GM19328 (cell line): ENCODE data around the gene WDPCP.
"Not testable (repeated sequence)": the region's sequence is repeated elsewhere in the genome, so short reads cannot be mapped to it uniquely, and the experiment has no call there.

Experiments
- ATAC-seq: cut with Tn5 transposase; IDR thresholded peaks from one replicate; pipeline ENCODE4 v1.9.1; 2021; ENCODE audit warnings: mild to moderate bottlenecking, moderate library complexity; ENCODE audit not compliant: unreplicated experiment

WDPCP gene

DNA sequence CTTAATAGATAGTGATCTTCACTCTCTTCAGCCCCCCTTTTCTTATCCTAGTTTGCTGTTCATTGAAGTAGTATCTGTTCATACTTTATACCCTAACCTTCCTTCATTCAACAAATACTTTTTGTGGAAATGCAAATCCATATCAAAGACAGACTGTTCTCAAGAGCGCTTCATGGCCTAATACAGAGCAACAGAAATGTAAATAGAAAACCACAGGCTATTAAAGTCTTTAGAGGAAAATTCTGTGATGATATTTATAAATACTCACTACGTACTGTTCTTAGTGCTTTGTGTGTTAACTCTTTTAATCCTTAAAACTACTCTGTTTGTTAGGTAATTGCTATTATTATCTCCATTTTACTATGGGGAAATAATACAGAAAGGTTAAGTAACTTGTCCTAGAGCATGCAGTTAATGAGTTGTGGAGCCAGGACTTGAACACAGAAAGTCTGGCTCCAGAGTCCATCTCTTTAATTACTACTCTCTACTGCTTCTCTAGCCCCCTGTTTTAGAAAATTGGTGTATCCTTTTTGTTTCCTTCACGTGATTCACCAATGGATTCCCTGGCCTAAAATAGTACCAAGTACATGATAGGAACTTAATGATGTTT lies 3.4 kb upstream of the WDPCP start:
- no peak for ATAC-seq

- no peak for ATAC-seq
Measured at GRCh38 chr2:63590626-63591408, 2.5 kb upstream of the WDPCP start.

GRCh38 chr2:63589148-63589958 lies 1.1 kb upstream of the WDPCP start:
- peak; percentile 5 for ATAC-seq

- ATAC-seq = no peak
Measured at GRCh38 chr2:63587814-63588384, 378 bp downstream of the WDPCP start.

GRCh38 chr2:63582873-63583272 lies 5.4 kb downstream of the WDPCP start:
- ATAC-seq = no peak

DNA sequence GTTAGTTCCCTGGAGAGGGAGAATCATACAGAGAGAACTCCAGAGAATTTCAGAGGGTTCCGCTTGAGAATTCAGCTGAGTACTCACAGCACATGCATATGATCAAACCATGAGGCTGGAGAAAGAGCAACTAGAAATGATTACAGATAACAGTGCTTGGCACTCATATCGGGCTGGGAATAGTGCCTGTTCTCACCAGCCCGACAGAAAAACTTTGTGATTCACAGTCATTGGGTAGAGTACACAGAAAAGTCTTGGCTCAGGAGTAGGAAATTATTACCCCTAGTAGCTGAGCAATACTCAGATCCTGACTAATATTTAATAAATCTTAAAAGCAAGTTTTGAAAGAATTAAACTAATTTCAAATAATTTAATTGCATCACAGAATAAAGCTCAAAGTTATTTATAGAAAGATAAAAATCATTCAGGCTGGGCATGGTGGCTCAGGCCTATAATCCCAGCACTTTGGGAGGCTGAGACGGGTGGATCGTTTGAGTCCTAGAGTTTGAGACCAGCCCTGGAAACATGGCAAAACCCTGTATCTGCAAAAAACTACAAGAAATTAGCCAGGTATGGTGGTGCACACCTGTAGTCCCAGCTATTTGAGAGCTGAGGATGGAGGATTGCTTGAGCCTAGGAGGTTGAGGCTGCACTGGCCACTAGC lies 6.8 kb downstream of the WDPCP start:
- ATAC-seq = no peak

DNA sequence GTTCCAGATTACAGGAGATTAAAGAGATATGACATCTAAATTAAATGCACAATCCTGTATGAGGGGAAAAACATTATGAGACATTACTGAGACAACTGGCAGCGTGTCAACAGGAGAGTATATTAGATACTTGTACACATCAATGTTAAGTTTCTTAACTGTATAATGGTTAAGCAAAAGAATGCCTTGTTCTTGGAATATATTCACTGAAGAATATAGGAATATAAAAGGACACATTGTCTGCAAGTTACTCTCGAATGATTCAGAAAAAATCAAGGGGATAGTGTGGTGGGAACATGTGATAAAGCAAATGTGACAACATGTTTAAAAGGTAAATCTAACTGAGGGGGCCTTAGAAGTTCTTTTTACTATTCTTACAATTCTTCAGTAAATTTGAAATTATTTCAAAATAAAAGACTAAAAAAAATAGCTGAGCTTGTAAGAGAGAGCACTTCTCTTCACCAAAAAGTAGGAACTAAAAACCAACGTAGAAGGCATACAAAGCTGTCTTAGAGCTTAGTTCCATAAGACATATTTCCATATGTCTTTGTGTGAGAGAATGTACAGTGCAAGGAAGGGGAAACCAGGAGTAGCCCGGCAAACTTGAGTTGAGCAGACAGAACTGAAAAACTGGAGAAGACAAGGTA lies 7.5 kb downstream of the WDPCP start:
- no peak for ATAC-seq

DNA sequence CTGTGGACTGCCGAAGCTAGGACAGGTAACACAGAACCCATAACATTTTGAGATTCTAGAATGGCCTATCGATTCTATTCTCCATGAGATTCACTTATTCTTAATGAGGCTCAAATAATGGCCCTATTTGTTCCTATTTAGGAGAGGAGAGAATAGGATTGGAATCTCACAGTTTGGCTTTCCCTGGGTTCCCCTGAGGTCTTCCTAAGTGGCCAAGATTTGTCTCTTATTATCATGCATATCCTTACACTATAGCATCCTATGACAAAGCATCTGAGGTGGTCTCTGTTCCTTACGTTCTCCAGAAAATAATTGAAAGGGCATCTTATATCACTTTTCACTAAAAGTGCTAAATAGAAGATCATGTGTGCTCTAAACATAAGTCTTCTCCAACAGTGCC lies 9.5 kb downstream of the WDPCP start:
- no peak for ATAC-seq

DNA sequence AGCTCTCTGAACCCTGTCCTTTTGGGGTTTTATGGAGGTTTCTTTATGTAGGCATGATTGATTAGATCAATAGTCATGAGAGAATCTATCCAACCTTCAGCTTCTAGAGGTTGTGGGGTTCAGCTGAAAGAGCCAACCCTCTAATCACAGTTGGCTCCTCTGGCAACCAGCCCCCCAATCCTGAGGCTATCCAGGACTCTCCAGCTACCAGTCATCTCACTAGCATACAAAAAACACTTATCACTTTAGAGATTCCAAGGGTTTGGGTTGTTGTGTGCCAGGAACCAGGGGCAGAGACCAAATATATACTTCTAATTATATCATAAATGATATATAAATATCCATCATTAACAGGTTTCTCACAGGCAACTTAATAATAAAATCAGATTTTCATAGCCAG lies 11.7 kb downstream of the WDPCP start:
- no peak for ATAC-seq

DNA sequence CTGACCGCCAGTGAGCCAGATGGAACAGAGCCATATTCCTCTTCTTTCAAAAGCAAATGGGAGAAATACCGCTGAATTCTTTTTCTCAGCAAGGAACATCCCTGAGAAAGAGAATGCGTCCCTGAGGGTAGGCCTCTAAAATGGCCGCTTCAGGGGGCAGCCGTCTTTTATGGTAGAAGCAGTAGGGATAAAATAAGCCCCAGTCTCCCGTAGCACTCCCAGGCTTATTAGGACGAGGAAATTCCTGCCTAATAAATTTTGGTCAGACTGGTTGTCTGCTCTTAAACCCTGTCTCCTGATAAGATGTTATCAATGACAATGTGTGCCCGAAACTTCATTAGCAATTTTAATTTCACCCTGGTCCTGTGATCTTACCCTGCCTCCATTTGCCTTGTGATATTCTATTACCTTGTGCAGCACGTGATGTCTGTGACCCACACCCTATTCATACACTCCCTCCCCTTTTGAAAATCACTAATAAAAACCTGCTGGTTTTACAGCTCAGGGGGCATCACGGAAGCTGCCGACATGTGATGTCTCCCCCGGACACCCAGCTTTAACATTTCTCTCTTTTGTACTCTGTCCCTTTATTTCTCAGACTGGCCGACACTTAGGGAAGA lies 14.4 kb downstream of the WDPCP start:
- ATAC-seq = not testable (repeated sequence)

DNA sequence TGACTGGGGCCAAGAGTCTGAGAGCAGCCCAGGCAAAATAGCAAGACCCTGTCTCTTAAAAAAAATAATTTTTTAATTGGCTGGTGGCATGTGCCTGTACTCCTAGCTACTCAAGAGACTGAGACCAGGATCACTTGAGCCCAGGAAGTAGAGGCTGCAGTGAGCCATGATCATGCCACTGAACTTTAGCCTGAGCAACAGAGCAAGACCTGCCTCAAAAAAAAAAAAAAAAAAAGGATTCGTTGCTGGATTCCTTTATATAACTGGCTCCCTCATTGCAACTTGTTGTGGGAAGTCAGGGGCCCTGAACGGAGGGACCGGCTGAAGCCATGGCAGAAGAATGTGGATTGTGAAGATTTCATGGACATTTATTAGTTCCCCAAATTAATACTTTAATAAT lies 15.3 kb downstream of the WDPCP start:
- not testable (repeated sequence) for ATAC-seq

DNA sequence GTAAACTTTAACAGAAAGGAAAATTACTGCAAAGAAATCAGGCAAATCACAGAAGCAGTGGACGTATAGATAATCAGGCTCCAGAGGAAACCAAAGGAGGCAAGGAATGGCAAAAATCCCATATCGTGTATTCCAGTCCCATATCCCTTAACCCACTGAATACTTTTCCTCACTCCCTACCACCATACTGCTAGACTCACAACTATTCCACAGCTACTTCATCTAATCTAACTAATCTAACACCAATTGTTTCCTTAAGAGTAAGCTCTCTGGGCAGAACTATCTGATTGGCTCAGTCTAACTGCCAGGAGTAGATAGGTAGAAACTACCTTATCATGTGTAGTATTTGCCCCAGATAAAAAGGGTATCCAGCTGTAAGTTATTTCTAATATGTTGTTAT lies 16.3 kb downstream of the WDPCP start:
- no peak for ATAC-seq

DNA sequence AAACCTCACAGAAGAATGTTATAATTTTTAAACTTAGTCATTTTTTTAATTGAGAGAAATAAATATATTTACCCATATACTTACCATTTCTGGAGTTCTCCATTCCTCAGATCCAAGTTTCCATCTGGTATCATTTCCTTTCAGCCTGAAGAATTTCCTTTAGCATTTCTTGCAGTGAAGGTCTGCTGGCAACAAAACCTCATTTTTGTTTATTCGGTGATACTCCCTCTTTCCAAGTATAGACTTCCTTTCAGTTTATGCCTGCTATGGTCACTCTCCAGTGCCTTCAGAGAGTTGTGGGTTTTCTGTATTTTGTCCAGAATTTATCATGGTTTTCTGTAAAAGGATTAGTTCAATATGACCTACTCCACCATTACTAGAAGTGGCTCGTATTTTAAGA lies 17.0 kb downstream of the WDPCP start:
- no peak for ATAC-seq

DNA sequence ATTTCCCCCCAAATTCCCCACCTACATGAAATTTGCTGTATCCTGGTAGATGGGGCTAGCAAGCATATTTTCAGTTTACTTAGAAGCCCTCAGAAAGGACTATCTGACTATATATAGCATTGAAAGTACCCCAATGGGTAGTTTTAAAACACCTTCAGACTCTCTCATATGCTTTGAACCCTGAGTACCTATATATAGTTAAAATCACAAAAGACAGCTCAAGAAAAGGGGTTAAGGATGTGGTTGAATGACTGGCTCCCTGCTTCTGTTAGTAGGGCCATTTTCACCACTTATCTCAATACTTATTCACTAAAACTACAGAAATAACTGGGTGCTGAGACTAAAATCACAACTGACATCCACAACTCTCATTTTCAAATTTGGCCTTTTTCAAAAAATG lies 18.5 kb downstream of the WDPCP start:
- no peak for ATAC-seq

DNA sequence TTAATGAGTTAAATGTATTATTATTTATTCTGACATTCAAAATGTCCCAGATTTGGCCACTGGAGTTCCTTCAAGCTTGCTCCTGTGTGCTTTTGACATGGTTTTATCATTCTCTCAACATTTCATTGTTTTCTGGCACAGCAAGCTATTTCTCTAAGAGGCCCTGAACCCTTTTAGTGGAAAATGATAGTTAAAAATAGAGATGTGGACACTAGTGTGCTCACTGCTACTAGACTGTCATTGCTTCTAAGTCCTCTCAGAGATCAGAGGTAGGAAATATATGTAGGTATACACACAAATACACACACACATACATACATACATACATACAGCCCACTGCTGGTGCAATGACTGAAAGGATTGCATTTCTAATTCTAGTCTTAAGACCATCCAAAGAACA lies 25.5 kb downstream of the WDPCP start:
- ATAC-seq = no peak

- not testable (repeated sequence) for ATAC-seq
Measured at GRCh38 chr2:63558922-63559321, 29.4 kb downstream of the WDPCP start.

GRCh38 chr2:63557819-63558218 lies 30.5 kb downstream of the WDPCP start:
- not testable (repeated sequence) for ATAC-seq

- ATAC-seq = no peak
Measured at GRCh38 chr2:63555931-63556330, 32.3 kb downstream of the WDPCP start.

GRCh38 chr2:63555299-63555698 lies 33.0 kb downstream of the WDPCP start:
- ATAC-seq = no peak

DNA sequence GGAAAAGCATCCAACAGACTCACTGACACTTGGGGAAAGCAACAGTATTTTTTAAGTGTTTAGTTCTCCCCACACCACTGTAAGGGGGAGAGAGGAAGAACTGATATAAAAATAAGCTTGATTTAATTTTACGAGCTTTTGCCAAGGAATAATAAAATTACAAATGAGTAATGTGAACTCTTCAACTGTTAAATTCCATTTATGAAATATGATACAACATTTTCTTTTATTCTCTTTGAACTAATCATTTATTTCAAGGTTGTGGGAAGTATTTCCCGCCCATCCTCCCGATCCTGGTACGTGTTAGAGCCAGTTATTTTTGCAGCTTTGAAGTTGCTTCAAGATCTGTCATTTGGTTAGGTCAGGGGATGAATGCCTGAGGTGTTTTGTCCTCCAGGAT lies 35.2 kb downstream of the WDPCP start:
- no peak for ATAC-seq
